Measurements from ENCODE around the gene WNT3A. TPM values are rescaled to one million over a fixed set of nuclear protein-coding genes. Genes with fewer than 3 reads are reported as not detected.

The WNT3A gene
- total and polyA plus RNA-seq, 2 donors (not counting 3 experiments of a cell fraction or from before 2014, with no cell fraction given), result not detected

DNA sequence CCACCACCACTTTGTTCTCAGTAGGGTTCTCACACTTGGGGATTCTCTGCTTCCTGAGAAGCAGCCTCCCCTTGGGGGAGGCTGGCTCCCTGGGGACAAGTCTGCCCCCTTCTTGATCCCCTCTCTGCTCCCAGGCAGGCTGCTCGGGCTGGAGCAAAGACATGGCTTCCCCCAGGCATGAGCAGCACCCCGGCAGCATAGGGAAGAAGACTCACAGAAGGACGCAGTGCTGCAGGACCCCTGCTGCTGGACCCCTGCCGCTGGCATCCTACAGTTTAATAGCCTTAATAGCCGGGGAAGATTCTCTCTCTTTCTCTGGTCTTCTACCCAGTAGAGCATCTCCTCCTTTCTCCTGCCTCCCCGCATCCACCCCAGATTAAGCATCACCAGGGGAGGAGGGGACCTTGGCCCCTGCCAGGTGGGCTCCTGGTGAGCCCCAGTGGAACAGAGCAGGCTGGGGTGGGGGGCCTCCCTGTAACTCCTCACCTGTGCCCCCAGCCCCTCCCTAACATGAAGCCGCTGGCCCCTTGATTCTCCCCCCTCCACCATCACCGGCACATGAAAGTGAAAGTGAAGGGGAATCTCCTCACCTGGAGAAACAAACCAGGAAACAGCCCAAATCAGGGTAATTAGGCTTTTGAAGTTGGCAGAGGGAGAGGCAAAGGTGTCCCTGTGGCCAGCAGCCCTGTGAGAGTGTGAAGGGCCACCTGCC is 2.5 kb downstream of the WNT3A start:
- no peak overlapping the region for H3K4me3 ChIP-seq (replicated peaks in 1 of 3; ENCODE audit: insufficient read depth in 1 of 3, low read depth in 1 of 3, low read length in 3 of 3)
- no peaks in the 10 kb centered on the region for H3K4me1 ChIP-seq (ENCODE audit: control insufficient read depth, extremely low read depth, insufficient read depth, low read length)
- peaks cover 54 to 55% of the 10 kb centered on the region in 2 experiments for H3K27me3 ChIP-seq (ENCODE audit: control insufficient read depth in 2 of 2, insufficient read depth in 2 of 2, low read length in 2 of 2)
- no peaks in the 10 kb centered on the region for H3K9me3 ChIP-seq (replicated peaks; ENCODE audit: control insufficient read depth, insufficient read depth, low read length)
- ChIA-PET POLR2A (no interaction called here), CTCF (interaction anchor here (1.8 kb wide), 1 partner anchor 10 kb away, joined by 4 read pairs; no protein-coding TSS in a partner anchor)
- no peaks in the 10 kb centered on the region for H3K79me2 ChIP-seq (ENCODE audit: control insufficient read depth, insufficient read depth, low read length)
- dilution Hi-C loops (cut with MboI; ENCODE audit: extremely low pct_ligation_motif_present, low sequenced_read_pairs), result no loop called here
- H4K20me1 ChIP-seq (replicated peaks; ENCODE audit: control insufficient read depth, extremely low read depth, insufficient read depth, low read length), result no peaks in the 10 kb centered on the region
- H3K4me2 ChIP-seq (ENCODE audit: insufficient read depth, low read length), result no peak overlapping the region
- FAIRE-seq, result no peak
- intact Hi-C loops (cut with micrococcal nuclease), result no loop called here
- no TSS peak for BruUV-seq (replicated peaks)
- no peaks in the 10 kb centered on the region for H3K9me1 ChIP-seq (replicated peaks; ENCODE audit: control insufficient read depth, extremely low read depth, insufficient read depth, low read length)
- TF ChIP-seq POLR2A (IDR thresholded peaks at IDR 0.05; ENCODE audit: low read depth, low read length) (no peak), FOS (IDR thresholded peaks at IDR 0.05; ENCODE audit: borderline replicate concordance, insufficient read depth, low read length) (no peak), MYC (IDR thresholded peaks at IDR 0.05; ENCODE audit: low read depth, low read length) (no peak), EZH2 (IDR thresholded peaks at IDR 0.05; ENCODE audit: borderline replicate concordance, low read depth, low read length, severe bottlenecking) (no peak), CTCF (IDR thresholded peaks at IDR 0.05; ENCODE audit: extremely low read depth in 1 of 2, insufficient read depth in 1 of 2, low read depth in 1 of 2, low read length in 2 of 2) (no peak), GATA2 (IDR thresholded peaks at IDR 0.05; ENCODE audit: insufficient read depth, insufficient read length, low read depth, low read length) (no peak), JUN (IDR thresholded peaks at IDR 0.05; ENCODE audit: borderline replicate concordance, insufficient read depth, insufficient read length, low read depth) (no peak), POLR2AphosphoS5 (IDR thresholded peaks at IDR 0.05; ENCODE audit: insufficient read depth, low read depth, low read length) (no peak), MAX (IDR thresholded peaks at IDR 0.05; ENCODE audit: insufficient read depth, insufficient read length) (no peak)
- no peak for DNase-seq (ENCODE audit: low read depth, low spot score)
- no peaks in the 10 kb centered on the region for H3K36me3 ChIP-seq (ENCODE audit: control insufficient read depth in 2 of 2, extremely low read depth in 1 of 2, insufficient read depth in 2 of 2, low read length in 2 of 2)
- no peak overlapping the region for H2AFZ ChIP-seq (ENCODE audit: low read depth, low read length)
- H3K27ac ChIP-seq (ENCODE audit: insufficient read depth, low read depth, low read length), result no peak overlapping the region
- no peak overlapping the region for H3K9ac ChIP-seq (replicated peaks; ENCODE audit: extremely low read depth, insufficient read depth, low read length)

Data from endothelial cell of umbilical vein (primary cell).